Progenitor cell of endocrine pancreas (in vitro differentiated cells): ENCODE measurements around the gene APBA1. TPM values are rescaled to one million over a fixed set of nuclear protein-coding genes. Genes with fewer than 3 reads are reported as not detected.

Source experiments
- DNase-seq: peaks from one replicate; pipeline ENCODE4 v3.0.0; 2021; ENCODE audit warnings: low spot score; ENCODE audit not compliant: unreplicated experiment
- H3K27ac Mint-ChIP-seq: 2 replicates; pipeline ENCODE4 v1.8.0; 2021; ENCODE audit warnings: mild to moderate bottlenecking, moderate library complexity, mixed read lengths
- H3K27me3 Mint-ChIP-seq: 2 replicates; pipeline ENCODE4 v1.8.0; 2021; ENCODE audit warnings: mixed read lengths
- H3K36me3 Mint-ChIP-seq: 2 replicates; pipeline ENCODE4 v1.8.0; 2022; ENCODE audit warnings: mixed read lengths; ENCODE audit not compliant: insufficient read depth
- H3K4me1 Mint-ChIP-seq: 2 replicates; pipeline ENCODE4 v1.8.0; 2021; ENCODE audit warnings: low read depth, mixed read lengths
- H3K4me3 Mint-ChIP-seq: 2 replicates; pipeline ENCODE4 v1.8.0; 2021; ENCODE audit warnings: low read depth, mild to moderate bottlenecking, moderate library complexity, mixed read lengths
- H3K9me3 Mint-ChIP-seq: 2 replicates; pipeline ENCODE4 v1.8.0; 2021; ENCODE audit warnings: low read depth, mixed read lengths
- CTCF ChIP-seq: fragments of 200-600 bp; sonication (generic); IDR thresholded peaks from one replicate; pipeline ENCODE4 v1.5.0; 2021; ENCODE audit warnings: antibody characterized with exemption, mild to moderate bottlenecking; ENCODE audit not compliant: unreplicated experiment
- total RNA-seq: library from RNA; stranded (reverse); gene quantifications from 2 replicates; pipeline ENCODE4 v1.2.1, GENCODE V29; 2021

APBA1 gene
- total RNA-seq, 1 donor from 2014 or later, result 1.8 TPM

- Mint-ChIP-seq H3K27ac (no peak overlapping the region), H3K4me3 (no peak overlapping the region), H3K4me1 (peaks cover 4% of the 10 kb centered on the region), H3K36me3 (no peaks in the 10 kb centered on the region), H3K9me3 (no peaks in the 10 kb centered on the region), H3K27me3 (peaks cover 5% of the 10 kb centered on the region)
- no peak for DNase-seq
- no peak for TF ChIP-seq CTCF
These were observed 13.0 kb downstream of the APBA1 start for GRCh38 chr9:69658987-69659675.

- no peak overlapping the region for H3K27ac Mint-ChIP-seq
- no peak overlapping the region for H3K4me3 Mint-ChIP-seq
- peaks cover 1% of the 10 kb centered on the region for H3K4me1 Mint-ChIP-seq
- no peak for DNase-seq
- TF ChIP-seq CTCF, result no peak
- H3K9me3 Mint-ChIP-seq, result peaks cover 3% of the 10 kb centered on the region
- no peaks in the 10 kb centered on the region for H3K36me3 Mint-ChIP-seq
- H3K27me3 Mint-ChIP-seq, result peaks cover 2% of the 10 kb centered on the region
These were observed 14.9 kb downstream of the APBA1 start for GRCh38 chr9:69657269-69657668.

- no peak overlapping the region for H3K4me3 Mint-ChIP-seq
- H3K27me3 Mint-ChIP-seq, result no peaks in the 10 kb centered on the region
- TF ChIP-seq CTCF, result no peak
- no peak for DNase-seq
- no peak overlapping the region for H3K27ac Mint-ChIP-seq
- H3K4me1 Mint-ChIP-seq, result no peaks in the 10 kb centered on the region
- no peaks in the 10 kb centered on the region for H3K36me3 Mint-ChIP-seq
- H3K9me3 Mint-ChIP-seq, result peaks cover 3% of the 10 kb centered on the region
These were observed 17.1 kb downstream of the APBA1 start for GRCh38 chr9:69655065-69655464.

GRCh38 chr9:69653261-69653660, 18.9 kb downstream of the APBA1 start:
- no peak for TF ChIP-seq CTCF
- no peaks in the 10 kb centered on the region for H3K36me3 Mint-ChIP-seq
- H3K27me3 Mint-ChIP-seq, result no peaks in the 10 kb centered on the region
- no peak for DNase-seq
- H3K27ac Mint-ChIP-seq, result no peak overlapping the region
- H3K9me3 Mint-ChIP-seq, result peaks cover 3% of the 10 kb centered on the region
- H3K4me1 Mint-ChIP-seq, result no peaks in the 10 kb centered on the region
- no peak overlapping the region for H3K4me3 Mint-ChIP-seq

GRCh38 chr9:69649566-69650250, 22.5 kb downstream of the APBA1 start:
- Mint-ChIP-seq H3K9me3 (peaks cover 3% of the 10 kb centered on the region), H3K36me3 (no peaks in the 10 kb centered on the region), H3K4me3 (no peak overlapping the region), H3K4me1 (no peaks in the 10 kb centered on the region), H3K27ac (no peak overlapping the region), H3K27me3 (no peaks in the 10 kb centered on the region)
- DNase-seq, result no peak
- TF ChIP-seq CTCF, result no peak
